ENCODE data around the gene SLCO2A1. TPM values are rescaled to one million over a fixed set of nuclear protein-coding genes. Genes with fewer than 3 reads are reported as not detected.
A peak's percentile ranks its signal among the peaks of the same experiment; 100 is the strongest.

Gene SLCO2A1
- total and polyA plus RNA-seq, 2 of the 4 experiments (the other 2 are of a cell fraction): under 0.01 to 1.5 TPM

DNA sequence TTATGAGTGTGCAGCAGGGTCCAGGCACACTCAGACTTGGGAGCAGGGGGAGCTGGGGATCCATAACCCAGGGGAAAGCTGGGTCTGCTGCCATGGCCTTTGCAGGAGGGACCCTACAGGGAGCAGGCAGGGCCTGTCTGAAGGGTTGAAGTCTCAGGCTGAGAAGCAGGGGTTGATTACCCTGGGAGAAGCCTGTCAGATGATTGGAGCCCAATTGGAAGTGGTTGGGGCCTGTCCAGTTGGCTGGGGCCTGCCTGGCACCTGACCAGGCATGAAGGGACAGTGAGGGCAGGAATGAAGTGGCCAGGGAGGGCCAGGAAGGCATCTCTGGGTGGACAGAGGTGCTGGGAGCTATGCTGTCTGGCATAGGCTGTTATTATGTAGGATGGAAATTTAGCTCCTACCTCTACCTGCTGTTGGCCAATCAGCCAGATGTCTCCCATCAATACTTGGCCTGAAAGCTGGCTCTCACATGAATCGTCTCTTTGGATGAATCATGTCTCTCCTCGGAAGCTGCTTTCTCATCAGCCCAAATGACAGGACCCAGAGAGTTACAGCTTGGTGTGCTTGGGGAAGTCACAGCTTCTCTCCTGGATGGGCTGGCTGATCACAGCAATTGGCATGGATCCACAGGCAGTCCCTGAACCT, 27.4 kb upstream of the SLCO2A1 start:
- Histone ChIP-seq H2AK9ac (replicated peaks; ENCODE audit: low read depth, low read length, poor library complexity) (no peak overlapping the region), H3K9me1 (ENCODE audit: insufficient read depth, low read length) (peaks cover 34% of the 10 kb centered on the region), H3K14ac (replicated peaks; ENCODE audit: low read depth, low read length) (peak overlapping the region; percentile 64; the same call in 1 of the 2 replicates), H3K18ac (ENCODE audit: low read depth, low read length) (peak overlapping the region; percentile 83; the same call in 1 of the 2 replicates), H3K4ac (ENCODE audit: low read depth, low read length) (peak overlapping the region; percentile 88), H2AFZ (replicated peaks; ENCODE audit: low read length, poor library complexity) (no peak overlapping the region), H4K20me1 (ENCODE audit: insufficient read depth, low read length) (no peaks in the 10 kb centered on the region), H2BK20ac (ENCODE audit: low read depth, low read length) (peak overlapping the region; percentile 66; the same call in 1 of the 2 replicates), H3K9me3 (ENCODE audit: control insufficient read depth, insufficient read depth, low read length) (no peaks in the 10 kb centered on the region), H3K4me3 (ENCODE audit: insufficient read depth, low read depth, low read length) (no peak overlapping the region), H3K23ac (ENCODE audit: low read depth, low read length) (0 out of 2 replicates have a peak overlapping the region, but pooled peaks have one; percentile 0), H4K8ac (ENCODE audit: low read depth in 2 of 2, low read length in 2 of 2) (peak overlapping the region; percentile 3 to 47; a peak in 1 of 4 replicates), H2BK15ac (ENCODE audit: low read depth, low read length) (peak overlapping the region; percentile 10; the same call in 2 of the 3 replicates), H3K56ac (ENCODE audit: extremely low read depth, insufficient read depth, low read length) (no peak overlapping the region), H2AK5ac (ENCODE audit: low read depth, low read length) (peak overlapping the region; percentile 87), H3K4me2 (ENCODE audit: low read depth, low read length) (peak overlapping the region; percentile 53), H4K5ac (ENCODE audit: low read depth, low read length) (0 out of 2 replicates have a peak overlapping the region, but pooled peaks have one; percentile 9), H3K27me3 (ENCODE audit: control insufficient read depth, insufficient read depth, low read length) (no peaks in the 10 kb centered on the region), H2BK5ac (ENCODE audit: low read depth, low read length, poor library complexity, severe bottlenecking) (peak overlapping the region; percentile 17), H3K27ac (ENCODE audit: insufficient read depth, low read length) (no peak overlapping the region), H3K79me1 (ENCODE audit: low read depth in 1 of 2, low read length in 2 of 2) (no peaks in the 10 kb centered on the region), H2BK120ac (ENCODE audit: low read depth, low read length) (peak overlapping the region; percentile 80; the same call in 1 of the 2 replicates), H3K9ac (ENCODE audit: low read depth, low read length) (no peak overlapping the region), H3K36me3 (ENCODE audit: control insufficient read depth, insufficient read depth, low read length) (no peaks in the 10 kb centered on the region), H4K91ac (ENCODE audit: insufficient read depth, low read depth, low read length) (peak overlapping the region; percentile 47), H3K4me1 (ENCODE audit: control insufficient read depth, insufficient read depth, low read length) (peaks cover 46% of the 10 kb centered on the region)
- ChIA-PET CTCF (interaction anchor here (1.4 kb wide), 1 partner anchor 116 kb away, joined by 3 read pairs; no protein-coding TSS in a partner anchor), POLR2A (ENCODE audit: unreplicated experiment) (no interaction called here)
- TF ChIP-seq MAZ (IDR thresholded peaks at IDR 0.05; ENCODE audit: borderline replicate concordance, low read depth, low read length) (no peak), CEBPB (IDR thresholded peaks at IDR 0.05; ENCODE audit: low read depth, low read length) (peak; percentile 3; the same call in 1 of the 2 replicates)
- DNase-seq (peak; percentile 55), ATAC-seq (ENCODE audit: low read depth) (peak; percentile 13)
- dilution Hi-C loops (cut with HindIII; ENCODE audit: low sequenced_read_pairs, unreplicated experiment): no loop called here
- BruUV-seq (replicated peaks): no TSS peak
- intact Hi-C loops (cut with micrococcal nuclease): no loop called here
- in situ Hi-C loops (cut with MboI; ENCODE audit: low sequenced_read_pairs): no loop called here
- 0% methylated on average over 1 of the region's 2 CpGs; no CpG with 5 or more reads in 1 of the 2 experiments for WGBS, 2 experiments (ENCODE audit: extremely low coverage in 2 of 2, insufficient read length in 1 of 2)
